ENCODE measurements around the gene PPARA. TPM values are rescaled to one million over a fixed set of nuclear protein-coding genes. Genes with fewer than 3 reads are reported as not detected.

Gene PPARA
- total and polyA plus RNA-seq, 5 donors = 22.9 to 85.2 (median 71.4) TPM

DNA sequence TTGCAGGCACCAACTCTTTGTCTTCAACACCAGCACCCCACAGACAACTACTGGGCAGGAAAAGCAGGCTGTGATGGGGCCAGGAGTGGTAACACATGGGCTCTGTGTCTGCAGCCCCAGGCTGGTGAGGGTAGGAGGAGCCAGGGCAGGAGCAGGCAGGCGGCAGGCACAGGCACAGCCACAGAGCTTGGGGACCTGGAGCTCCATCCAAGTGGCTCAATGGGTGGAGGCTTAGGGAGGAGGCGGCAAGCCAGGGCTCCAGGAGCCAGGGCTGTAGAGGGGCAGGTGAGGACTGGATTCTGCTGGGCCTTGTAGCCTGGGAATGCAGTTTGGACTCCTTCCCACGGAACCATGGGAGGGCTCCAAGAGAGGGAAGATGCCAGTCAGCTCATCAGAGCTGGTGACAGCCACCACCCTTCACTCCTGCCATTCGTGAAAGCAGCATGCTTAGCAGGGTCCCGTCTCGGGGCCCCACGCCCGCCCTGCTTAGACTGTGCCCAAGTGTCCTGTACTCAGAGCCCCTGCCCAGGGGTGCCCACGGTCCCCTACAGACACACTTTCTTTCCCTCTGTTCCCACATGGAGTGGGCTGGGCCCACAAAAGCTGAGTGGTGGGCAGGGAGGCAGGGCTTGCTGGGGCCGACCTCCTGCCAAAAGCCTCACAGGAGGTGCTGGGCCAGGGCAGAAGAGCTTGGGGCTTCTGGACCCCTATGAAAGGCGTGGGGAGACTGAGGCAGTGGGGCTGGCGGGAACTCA lies 129.9 kb downstream of the PPARA start:
- H3K9me3 ChIP-seq (ENCODE audit: control insufficient read depth, low read length) = no peaks in the 10 kb centered on the region
- H3K4me1 ChIP-seq (ENCODE audit: control insufficient read depth, insufficient read depth, low read length) = no peaks in the 10 kb centered on the region
- intact Hi-C loops (cut with DNase I) = no loop called here
- DNase-seq (no peak), ATAC-seq (peak; percentile 31 to 44)
- H3K27me3 ChIP-seq (ENCODE audit: control insufficient read depth, insufficient read depth) = no peaks in the 10 kb centered on the region
- H3K4me3 ChIP-seq (ENCODE audit: low read length) = no peak overlapping the region
- 85% methylated on average over 12 of the region's 12 CpGs for WGBS
- H3K27ac ChIP-seq (ENCODE audit: low read length) = peak overlapping the region; percentile 24

DNA sequence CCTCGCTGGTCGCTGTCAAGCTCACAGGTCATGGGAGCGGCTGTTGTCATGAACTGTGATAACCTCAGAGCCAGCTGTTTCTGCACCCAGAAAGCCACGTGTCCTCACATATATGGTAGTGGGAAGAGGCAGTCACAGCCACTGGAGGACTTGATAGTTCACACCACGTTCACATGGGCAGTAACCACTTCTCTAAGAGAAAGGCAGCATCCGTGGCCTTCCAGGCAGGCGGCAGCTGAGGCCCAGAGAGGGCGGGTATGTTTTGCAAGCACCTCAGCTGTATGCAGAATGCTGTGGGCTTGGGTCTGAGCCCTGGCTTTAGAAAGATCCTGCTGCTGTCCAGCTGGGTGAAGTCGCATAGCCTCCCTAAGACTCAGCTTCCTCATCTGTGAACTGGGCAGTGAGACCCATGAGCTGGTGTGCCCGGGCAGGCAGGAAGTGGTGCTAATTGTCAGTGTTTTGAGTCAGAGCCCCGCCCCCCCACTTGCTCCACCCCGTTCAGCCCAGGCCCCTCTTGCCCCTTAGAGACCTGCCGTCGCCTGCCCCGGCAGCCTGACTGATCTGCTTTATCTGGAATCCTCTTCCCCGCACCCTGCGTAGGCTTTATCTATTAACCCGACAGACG lies 130.8 kb downstream of the PPARA start:
- intact Hi-C loops (cut with DNase I) = no loop called here
- ATAC-seq (peak; percentile 32 to 39), DNase-seq (peak in 1 of 3 donors; percentile 54)
- H3K27me3 ChIP-seq (ENCODE audit: control insufficient read depth, insufficient read depth) = no peaks in the 10 kb centered on the region
- H3K4me1 ChIP-seq (ENCODE audit: control insufficient read depth, insufficient read depth, low read length) = no peaks in the 10 kb centered on the region
- H3K27ac ChIP-seq (ENCODE audit: low read length) = no peak overlapping the region
- no peak overlapping the region for H3K4me3 ChIP-seq (ENCODE audit: low read length)
- WGBS = 65% methylated on average over 19 of the region's 19 CpGs
- H3K9me3 ChIP-seq (ENCODE audit: control insufficient read depth, low read length) = no peaks in the 10 kb centered on the region

DNA sequence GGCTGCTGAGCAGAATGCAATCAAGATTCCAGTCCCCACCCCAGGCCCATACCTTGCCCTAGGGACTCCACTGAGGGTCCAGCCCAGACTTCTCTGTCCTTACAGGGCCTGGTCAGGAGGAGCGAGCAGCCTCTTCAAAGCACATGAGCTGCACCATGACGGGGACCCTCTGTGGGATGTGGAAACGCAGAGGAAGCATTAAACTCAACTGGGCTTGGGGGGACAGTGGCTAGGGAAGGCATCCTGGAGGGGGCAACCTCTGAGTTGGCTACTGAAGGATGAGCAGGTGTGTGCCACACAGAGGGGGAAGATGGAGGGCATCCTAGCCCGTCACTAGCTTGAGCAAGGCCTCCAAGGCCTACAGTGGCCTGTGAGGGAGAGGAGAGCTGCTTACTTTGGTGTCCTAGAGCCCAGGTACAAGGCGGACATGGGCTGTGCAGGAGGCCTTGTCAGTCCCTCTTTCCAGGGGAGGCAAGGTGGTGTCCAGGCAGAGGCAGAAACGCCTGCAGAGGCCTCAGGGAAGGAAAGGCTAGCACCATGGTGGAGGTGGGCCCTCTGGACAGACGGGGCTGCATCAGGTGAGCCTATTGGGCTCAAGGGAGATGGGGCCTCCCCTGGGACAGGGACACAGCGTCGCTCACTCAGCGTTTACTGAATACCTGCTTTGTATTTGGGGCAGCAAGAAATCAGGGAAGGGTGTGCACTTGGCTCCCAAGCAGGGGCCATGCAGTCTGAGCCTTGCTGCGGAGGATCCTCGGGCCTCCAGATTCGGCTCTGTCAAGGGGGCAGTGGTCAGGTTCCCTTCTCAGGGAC lies 131.7 kb downstream of the PPARA start:
- H3K4me1 ChIP-seq (ENCODE audit: control insufficient read depth, insufficient read depth, low read length) = no peaks in the 10 kb centered on the region
- H3K27me3 ChIP-seq (ENCODE audit: control insufficient read depth, insufficient read depth) = no peaks in the 10 kb centered on the region
- intact Hi-C loops (cut with DNase I) = no loop called here
- WGBS = 97% methylated on average over 13 of the region's 13 CpGs
- no peak overlapping the region for H3K27ac ChIP-seq (ENCODE audit: low read length)
- DNase-seq (peak in 1 of 3 donors; percentile 22), ATAC-seq (no peak)
- H3K9me3 ChIP-seq (ENCODE audit: control insufficient read depth, low read length) = no peaks in the 10 kb centered on the region
- H3K4me3 ChIP-seq (ENCODE audit: low read length) = no peak overlapping the region

DNA sequence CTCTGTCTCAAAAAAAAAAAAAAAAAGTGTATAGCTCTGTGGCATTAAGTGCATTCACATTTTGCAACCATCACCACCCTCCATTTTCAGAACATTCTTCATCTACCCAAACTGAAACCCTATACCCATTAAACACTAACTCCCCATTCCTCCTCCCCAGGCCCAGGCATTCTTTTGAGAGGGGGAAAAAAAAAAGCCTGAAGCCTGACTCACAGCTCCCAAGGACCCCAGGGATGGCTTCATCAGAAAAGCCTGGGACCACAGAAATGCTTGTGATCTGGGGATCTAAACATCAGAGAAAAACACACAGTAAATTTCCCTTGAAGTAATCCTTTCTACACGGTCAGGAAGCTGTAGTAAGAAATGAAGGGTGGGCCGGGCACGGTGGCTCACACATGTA lies 135.7 kb downstream of the PPARA start:
- ATAC-seq (no peak), DNase-seq (no peak)
- intact Hi-C loops (cut with DNase I) = no loop called here
- WGBS = 96% methylated on average over 3 of the region's 3 CpGs
- Histone ChIP-seq H3K9me3 (ENCODE audit: control insufficient read depth, low read length) (no peaks in the 10 kb centered on the region), H3K27ac (ENCODE audit: low read length) (no peak overlapping the region), H3K27me3 (ENCODE audit: control insufficient read depth, insufficient read depth) (no peaks in the 10 kb centered on the region), H3K4me3 (ENCODE audit: low read length) (no peak overlapping the region), H3K4me1 (ENCODE audit: control insufficient read depth, insufficient read depth, low read length) (peaks cover 3% of the 10 kb centered on the region)

DNA sequence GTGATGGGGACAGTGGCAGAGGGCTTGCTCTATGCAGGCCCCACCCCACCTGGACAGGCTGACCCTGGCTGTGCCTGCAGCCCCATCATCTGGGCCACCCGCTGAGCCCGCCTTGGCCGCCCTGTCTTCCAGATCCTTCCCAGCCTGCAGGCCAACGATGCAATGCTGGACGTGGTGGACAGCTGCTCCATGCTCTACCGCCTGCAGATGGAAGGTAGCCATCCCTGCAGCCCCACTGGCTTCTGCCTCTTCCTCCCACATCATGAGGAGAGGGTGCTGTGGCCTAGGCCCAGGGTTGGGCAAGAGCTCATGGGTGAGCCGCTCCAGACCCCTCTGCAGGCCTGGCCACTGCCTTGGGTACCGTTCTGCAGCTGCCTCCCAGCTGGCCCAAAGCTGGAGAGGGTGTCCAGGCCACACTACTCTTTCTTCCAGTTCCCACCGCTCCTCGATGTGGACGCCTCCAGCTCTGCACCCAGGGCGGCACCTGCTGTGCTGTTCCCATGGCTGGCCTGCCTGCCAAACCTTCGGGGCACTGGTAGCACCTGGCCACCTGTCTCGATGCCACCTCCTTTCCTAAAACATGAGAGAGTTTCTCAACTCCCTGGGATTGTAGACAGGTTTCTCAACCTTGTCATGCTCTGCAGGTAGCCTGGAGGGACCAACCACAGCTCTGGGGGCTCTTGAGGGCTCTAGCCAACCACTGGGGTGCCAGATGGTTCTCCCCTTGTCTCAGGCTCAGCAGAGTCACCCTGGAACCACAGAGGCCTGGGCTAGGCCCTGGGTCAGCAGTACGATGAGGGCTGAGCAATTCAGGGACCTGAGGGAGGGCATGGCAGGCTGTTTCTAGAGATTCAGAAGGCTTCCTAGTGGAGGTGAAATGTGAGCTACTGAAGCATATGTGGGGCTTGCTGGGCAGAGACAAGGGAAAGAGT lies 136.9 kb downstream of the PPARA start:
- Histone ChIP-seq H3K27ac (ENCODE audit: low read length) (peak overlapping the region; percentile 78), H3K9me3 (ENCODE audit: control insufficient read depth, low read length) (no peaks in the 10 kb centered on the region), H3K27me3 (ENCODE audit: control insufficient read depth, insufficient read depth) (no peaks in the 10 kb centered on the region), H3K4me1 (ENCODE audit: control insufficient read depth, insufficient read depth, low read length) (peaks cover 3% of the 10 kb centered on the region), H3K4me3 (ENCODE audit: low read length) (no peak overlapping the region)
- 89% methylated on average over 15 of the region's 15 CpGs for WGBS
- peak in 1 of 3 donors; percentile 48 for DNase-seq
- ATAC-seq = no peak
- intact Hi-C loops (cut with DNase I) = no loop called here

DNA sequence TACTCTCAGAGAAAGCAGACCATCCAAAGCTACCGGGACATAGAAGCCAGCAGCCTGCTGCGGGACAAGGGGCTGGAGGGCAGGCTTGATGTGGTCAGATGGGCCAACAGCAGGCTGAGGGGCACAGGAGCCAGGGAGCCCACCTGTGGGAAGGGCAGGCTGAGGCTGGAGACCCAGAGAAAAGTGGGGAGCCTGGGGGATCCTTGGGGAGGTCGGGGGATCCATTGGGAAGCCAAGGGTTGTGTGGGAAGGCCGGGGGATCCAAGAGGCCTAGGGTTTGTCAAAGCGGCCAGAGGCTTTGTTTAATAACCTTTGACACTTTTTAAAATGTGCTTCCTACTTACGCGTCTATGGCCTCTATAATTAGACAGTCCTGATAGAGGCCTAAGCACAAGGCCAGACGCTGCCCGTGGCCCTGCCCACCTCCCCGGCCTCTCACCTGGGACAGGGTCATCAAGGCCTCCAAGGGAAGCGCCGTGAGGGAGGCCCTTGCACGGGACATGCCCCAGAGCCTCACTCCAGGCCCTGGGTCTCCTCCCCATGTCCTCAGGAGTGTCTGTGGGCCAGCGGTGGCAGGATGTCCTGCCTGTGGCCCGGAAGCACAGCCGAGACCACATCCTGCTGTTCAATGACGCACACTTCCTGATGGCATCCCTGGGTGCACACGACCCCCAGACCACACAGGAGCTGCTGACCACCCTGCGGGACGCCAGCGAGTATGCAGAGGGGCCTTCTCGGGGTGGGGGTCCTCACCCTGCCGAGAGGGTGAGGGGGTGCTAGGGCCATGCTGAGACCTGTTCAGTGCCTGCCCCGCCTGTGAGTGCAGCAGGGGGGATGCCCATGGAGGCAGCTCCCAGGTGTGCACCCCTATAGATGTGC lies 137.8 kb downstream of the PPARA start:
- Histone ChIP-seq H3K9me3 (ENCODE audit: control insufficient read depth, low read length) (no peaks in the 10 kb centered on the region), H3K4me1 (ENCODE audit: control insufficient read depth, insufficient read depth, low read length) (peaks cover 3% of the 10 kb centered on the region), H3K27me3 (ENCODE audit: control insufficient read depth, insufficient read depth) (no peaks in the 10 kb centered on the region), H3K4me3 (ENCODE audit: low read length) (no peak overlapping the region), H3K27ac (ENCODE audit: low read length) (peak overlapping the region; percentile 78)
- WGBS = 49% methylated on average over 24 of the region's 24 CpGs
- peak; percentile 9 to 45 for ATAC-seq
- intact Hi-C loops (cut with DNase I) = no loop called here
- DNase-seq = peak in 2 of 3 donors; percentile 74 to 79

DNA sequence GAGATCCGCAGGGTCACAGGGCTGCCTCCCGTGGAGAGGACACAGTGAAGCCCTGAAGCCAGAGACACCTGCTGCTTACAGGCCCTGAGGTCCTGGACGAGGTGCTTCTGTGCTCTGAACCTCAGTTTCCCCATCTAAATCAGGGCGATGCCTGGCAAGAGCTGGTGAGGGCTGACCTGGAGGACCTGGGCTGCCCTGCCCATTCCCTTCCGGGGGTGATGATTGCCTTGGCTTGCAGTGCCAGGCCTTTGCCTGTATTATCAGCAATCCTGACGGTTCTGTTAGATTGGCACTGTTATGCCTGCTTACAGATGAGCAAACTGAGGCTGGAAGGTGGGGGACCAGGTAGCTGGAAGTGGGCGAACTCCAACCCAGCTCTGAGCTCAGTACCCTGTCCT lies 138.5 kb downstream of the PPARA start:
- Histone ChIP-seq H3K27me3 (ENCODE audit: control insufficient read depth, insufficient read depth) (no peaks in the 10 kb centered on the region), H3K9me3 (ENCODE audit: control insufficient read depth, low read length) (no peaks in the 10 kb centered on the region), H3K4me3 (ENCODE audit: low read length) (no peak overlapping the region), H3K4me1 (ENCODE audit: control insufficient read depth, insufficient read depth, low read length) (peaks cover 3% of the 10 kb centered on the region), H3K27ac (ENCODE audit: low read length) (peak overlapping the region; percentile 78)
- no peak for DNase-seq
- intact Hi-C loops (cut with DNase I) = no loop called here
- ATAC-seq = no peak
- 81% methylated on average over 7 of the region's 7 CpGs for WGBS

DNA sequence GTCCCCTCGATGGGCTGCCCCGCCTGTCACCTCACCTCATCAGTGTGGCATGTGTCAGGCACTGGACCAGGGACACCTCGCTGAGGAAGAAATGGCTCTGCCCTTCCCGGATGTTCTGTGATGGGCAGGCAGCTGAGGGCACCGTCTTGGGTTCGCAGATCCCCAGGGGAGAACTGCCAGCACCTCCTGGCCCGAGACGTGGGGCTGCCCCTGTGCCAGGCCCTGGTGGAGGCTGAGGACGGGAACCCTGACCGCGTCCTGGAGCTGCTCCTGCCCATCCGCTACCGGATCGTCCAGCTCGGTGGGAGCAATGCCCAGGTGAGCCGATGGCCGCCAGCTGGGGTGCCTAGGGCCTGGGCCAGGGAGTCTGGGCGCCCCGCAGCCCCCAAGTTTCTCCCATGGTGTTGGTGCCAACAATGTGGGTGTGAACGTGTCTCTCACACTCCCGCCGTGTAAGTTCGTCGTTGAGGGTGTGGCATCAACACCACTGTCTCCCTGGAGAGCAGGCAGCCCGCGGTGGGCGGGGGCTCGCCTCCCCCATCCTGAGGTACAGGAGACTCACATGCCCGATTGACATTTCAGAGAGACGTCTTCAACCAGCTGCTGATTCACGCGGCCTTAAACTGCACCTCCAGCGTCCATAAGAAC lies 139.0 kb downstream of the PPARA start:
- H3K4me1 ChIP-seq (ENCODE audit: control insufficient read depth, insufficient read depth, low read length) = peaks cover 3% of the 10 kb centered on the region
- intact Hi-C loops (cut with DNase I) = no loop called here
- H3K4me3 ChIP-seq (ENCODE audit: low read length) = no peak overlapping the region

DNA sequence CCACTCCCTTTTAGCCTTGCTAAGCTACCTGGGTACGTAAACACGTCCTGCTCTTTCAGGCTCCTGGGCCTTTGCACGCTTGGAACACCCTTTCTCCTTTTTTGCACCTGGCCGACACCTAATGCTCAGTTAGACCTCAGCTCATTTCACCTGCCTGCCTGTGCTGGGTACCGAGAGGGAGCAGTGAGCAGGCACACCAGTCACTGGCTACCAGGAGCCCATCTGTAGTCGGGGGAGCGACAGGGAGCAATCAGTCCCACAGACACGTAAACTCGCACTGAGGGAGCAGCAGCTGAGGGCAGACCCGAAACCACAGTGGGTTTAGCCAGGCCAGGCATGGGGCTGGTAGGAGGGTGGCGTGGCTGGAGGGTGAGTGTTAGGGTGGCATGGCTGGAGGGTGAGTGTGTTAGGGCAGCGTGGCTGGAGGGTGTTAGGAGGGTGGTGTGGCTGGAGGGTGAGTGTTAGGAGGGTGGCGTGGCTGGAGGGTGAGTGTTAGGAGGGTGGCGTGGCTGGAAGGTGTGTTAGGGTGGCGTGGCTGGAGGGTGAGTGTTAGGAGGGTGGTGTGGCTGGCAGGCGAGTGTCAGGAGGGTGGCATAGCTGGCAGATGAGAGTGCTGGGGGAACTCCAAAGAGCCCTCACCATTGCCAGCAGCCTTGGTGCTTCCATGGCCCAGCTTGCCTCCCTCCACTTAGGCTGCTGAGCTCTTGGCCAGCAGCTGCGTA lies 140.0 kb downstream of the PPARA start:
- H3K9me3 ChIP-seq (ENCODE audit: control insufficient read depth, low read length) = no peaks in the 10 kb centered on the region
- no peaks in the 10 kb centered on the region for H3K27me3 ChIP-seq (ENCODE audit: control insufficient read depth, insufficient read depth)
- H3K4me3 ChIP-seq (ENCODE audit: low read length) = no peak overlapping the region
- peak; percentile 58 to 68 for ATAC-seq
- H3K4me1 ChIP-seq (ENCODE audit: control insufficient read depth, insufficient read depth, low read length) = peaks cover 3% of the 10 kb centered on the region
- intact Hi-C loops (cut with DNase I) = loop anchor here in 1 of 4 donors (10.0 kb wide), 1 partner anchor 285 kb away; no protein-coding TSS in a partner anchor
- DNase-seq = peak; percentile 55 to 83 (median 74)
- peak overlapping the region; percentile 71 for H3K27ac ChIP-seq (ENCODE audit: low read length)
- WGBS = 76% methylated on average over 17 of the region's 17 CpGs

More for the DNA sequence above, 139.0 kb downstream of the PPARA start:
- H3K27me3 ChIP-seq (ENCODE audit: control insufficient read depth, insufficient read depth) = no peaks in the 10 kb centered on the region
- ATAC-seq (peak; percentile 22 to 44), DNase-seq (peak in 2 of 3 donors; percentile 67 to 73)
- no peaks in the 10 kb centered on the region for H3K9me3 ChIP-seq (ENCODE audit: control insufficient read depth, low read length)
- H3K27ac ChIP-seq (ENCODE audit: low read length) = peak overlapping the region; percentile 78
- WGBS = 71% methylated on average over 33 of the region's 33 CpGs

Data from right cardiac atrium (tissue), 5 donors.